Astrocyte (in vitro differentiated cells and primary cell): ENCODE data around the gene AADACL2.

ENCODE experiments used
- CTCF ChIP-seq: IDR thresholded peaks from 2 replicates; pipeline ENCODE4 v1.5.1; 2011; ENCODE audit warnings: low read depth, mild to moderate bottlenecking, inconsistent platforms, low read length, moderate library complexity; ENCODE audit not compliant: insufficient read depth
- EZH2 ChIP-seq: IDR thresholded peaks from 2 replicates; pipeline ENCODE4 v1.6.1; 2012; ENCODE audit warnings: mild to moderate bottlenecking, low read length, inconsistent platforms; ENCODE audit not compliant: insufficient read depth

- TF ChIP-seq CTCF = no peak
- no peak for TF ChIP-seq EZH2
Measured at GRCh38 chr3:151788401-151788800, 54.7 kb downstream of the AADACL2 start.
